GM08714 (cell line): ENCODE results near the gene ZNF780A.
A peak's percentile ranks its signal among the peaks of the same experiment; 100 is the strongest.

Experiments used
- H3K4me3 ChIP-seq: fragments of 200-500 bp; sonication (Bioruptor generic); 2 replicates; pipeline ENCODE4 v1.5.1; 2014; ENCODE audit warnings: mild to moderate bottlenecking, low read length, inconsistent platforms
- ZNF274 ChIP-seq: IDR thresholded peaks from 2 replicates; pipeline ENCODE4 v1.6.1; 2012; ENCODE audit warnings: mild to moderate bottlenecking, low read depth, low read length

Gene ZNF780A

DNA sequence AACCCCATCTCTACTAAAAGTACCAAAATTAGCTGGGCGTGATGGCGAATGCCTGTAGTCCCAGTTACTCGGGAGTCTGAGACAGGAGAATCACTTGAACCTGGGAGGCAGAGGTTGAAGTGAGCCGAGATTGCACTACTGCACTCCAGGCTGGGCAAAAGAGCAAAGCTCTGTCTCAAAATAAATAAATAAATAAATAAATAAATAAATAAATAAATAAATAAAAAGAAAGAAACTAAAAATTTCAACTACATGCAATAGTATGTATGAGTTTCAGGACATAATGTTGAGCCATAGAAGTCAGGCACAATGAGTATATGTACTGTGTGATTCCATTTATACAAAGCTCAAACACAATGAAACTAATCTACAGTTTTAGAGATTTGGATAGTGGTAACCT is 12.9 kb upstream of the ZNF780A start:
- H3K4me3 ChIP-seq: no peak overlapping the region
- TF ChIP-seq ZNF274: no peak

DNA sequence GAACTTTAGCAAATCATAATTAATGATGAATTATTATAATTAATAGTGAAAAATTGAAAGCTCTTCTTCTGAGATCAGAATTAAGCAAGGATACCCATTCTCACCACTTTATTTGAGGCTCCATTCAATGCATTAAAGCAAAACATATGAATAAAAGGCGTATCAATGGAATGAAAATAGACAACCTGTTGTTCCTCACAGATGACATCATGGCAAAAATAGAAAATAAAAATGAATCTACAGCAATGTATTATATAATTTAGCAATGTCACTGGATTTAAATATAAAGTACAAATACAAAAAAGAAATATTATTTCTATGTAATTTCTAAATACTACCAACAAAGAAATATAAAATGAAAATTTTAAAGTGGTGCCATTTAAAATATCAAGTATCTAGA is 11.1 kb upstream of the ZNF780A start:
- H3K4me3 ChIP-seq: no peak overlapping the region
- TF ChIP-seq ZNF274: no peak

DNA sequence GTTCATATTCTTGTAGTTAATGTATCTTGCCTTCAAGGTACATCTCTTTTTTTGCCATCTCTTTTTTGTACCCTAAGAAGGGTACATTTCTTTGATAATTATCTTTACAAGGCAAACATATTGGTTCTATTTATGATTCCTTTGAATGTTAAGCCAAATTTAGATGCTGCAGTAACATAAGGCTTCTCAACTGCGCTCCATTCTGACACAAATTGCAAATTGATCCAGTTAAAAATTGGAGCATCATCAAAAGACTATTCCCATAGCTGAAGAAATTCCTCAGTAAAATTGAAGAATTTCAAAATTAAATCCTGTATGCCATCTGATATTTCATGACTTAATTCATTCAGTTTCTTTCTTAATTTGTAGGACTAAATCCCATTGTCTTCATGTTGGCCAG is 2.7 kb upstream of the ZNF780A start:
- H3K4me3 ChIP-seq: no peak overlapping the region
- no peak for TF ChIP-seq ZNF274

DNA sequence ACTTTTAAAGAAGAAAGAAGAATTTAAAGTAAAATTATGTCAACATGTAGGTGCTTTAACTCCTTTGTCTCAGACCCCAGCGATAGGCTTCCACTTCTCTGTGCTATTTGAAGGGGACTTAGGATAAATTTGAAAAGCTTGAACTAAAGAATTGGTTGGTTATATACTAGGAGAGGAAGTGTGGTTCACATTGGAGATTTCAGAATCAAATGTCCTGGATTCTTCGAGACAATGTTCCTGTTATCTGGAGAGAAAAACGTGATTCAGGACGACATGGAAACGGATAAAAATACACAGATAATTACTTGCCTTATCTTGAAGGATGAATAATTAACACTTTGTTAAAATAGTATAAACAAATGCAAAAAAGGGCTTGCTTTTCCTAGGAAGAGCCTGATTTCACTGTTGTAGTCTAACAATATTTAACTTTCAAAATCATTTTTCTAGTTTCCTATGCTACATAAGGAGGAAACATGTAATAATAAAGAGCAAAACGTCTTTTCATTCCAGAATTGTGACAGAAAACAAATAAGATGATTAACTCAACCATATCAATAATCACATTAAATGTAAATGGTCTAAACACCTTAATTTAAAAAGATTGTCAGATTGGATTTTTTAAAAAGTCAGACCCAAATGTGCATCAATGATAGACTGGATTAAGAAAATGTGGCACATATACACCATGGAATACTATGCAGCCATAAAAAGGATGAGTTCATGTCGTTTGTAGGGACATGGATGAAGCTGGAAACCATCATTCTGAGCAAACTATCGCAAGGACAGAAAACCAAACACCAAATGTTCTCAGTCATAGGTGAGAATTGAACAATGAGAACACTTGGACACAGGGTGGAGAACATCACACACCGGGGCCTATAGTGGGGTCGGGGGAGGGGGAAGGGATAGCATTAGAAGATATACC is 724 bp upstream of the ZNF780A start:
- no peak for TF ChIP-seq ZNF274

DNA sequence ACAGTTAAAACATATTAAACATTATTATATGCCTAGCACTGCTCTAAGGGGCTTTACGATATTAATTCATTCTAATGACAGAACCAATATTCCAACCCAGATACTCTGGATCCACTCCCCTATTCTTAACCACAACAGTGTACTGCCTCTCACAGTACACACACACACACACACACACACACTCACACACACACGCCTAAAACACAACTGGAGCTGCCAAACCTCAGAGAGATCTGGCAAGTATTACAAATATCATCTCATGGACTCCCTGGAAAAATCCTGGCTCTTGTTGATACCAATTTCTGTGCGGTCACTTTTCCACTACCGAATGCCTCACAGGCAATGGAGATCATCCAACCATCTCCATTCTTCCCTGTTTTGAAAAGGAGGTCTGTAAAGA is 1.3 kb downstream of the ZNF780A start:
- no peak for TF ChIP-seq ZNF274
- peak overlapping the region; percentile 97 for H3K4me3 ChIP-seq

More for the DNA sequence above, 724 bp upstream of the ZNF780A start:
- peak overlapping the region; percentile 97 for H3K4me3 ChIP-seq

DNA sequence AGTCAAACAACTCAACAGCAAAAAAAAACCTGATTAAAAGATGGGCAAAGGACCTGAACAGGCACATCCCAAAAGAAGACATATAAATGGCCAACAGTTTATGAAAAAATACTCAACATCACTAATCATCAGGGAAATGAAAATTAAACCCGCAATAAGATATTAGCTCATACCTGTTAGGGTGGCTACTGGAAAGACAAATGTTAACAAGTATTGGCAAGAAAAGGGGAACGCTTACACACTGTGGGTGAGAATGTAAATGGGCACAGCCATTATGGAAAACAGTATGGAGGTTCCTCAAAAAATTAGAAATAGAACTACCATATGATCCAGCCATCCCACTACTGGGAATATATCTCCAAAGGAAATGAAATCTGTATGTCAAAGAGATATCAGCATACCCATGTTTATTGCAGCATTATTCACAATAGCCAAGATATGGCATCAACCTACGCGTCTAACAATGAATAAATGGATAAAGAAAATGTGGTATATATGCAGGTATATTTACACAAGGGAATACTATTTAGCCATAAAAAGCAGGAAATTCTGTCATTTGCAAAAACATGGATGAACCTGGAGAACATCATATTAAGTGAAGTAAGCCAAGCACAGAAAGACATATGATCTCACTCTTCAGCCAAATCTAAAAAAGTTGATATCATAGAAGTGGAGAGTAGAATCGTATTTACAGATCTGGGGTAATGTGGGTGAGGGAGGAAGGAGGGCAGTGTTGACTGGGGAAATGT is 2.3 kb downstream of the ZNF780A start:
- no peak for TF ChIP-seq ZNF274
- H3K4me3 ChIP-seq: no peak overlapping the region

DNA sequence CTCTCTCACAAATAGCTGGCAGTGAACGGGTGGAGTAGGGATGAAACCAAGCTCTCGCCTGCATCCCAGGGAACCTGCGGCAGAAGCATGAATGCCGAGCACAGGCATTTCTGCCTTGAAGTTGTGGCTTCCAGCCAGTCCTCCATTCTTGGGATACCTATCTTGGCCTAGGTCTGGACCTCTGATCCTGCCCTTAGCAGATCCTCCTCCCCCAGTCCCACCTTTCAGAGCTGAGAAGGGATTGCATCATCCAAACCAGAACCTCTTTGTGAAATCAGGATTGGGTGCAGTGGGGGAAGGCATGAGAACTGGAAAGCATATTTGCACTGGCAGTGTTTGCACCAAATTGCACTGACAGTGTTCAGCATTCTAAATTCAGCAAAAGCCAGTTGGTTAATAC is 5.8 kb downstream of the ZNF780A start:
- H3K4me3 ChIP-seq: no peak overlapping the region
- TF ChIP-seq ZNF274: no peak

DNA sequence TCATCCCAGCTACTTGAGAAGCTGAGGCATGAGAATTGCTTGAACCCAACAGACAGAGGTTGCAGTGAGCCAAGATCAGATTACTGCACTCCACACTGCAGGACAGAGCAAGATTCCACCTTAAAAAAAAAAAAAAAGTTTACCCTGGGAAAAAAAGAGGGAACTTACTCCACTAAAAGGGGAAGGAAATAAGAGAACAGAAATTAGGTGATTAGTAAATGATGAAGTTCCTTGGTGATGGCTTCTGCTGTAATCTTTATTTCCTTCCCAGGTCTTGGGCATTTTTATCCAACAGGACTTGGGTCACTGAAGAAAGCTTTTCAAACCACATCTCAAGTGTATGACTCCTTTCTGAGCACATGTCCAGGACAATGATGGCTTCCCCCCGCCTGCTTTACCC is 9.3 kb downstream of the ZNF780A start:
- TF ChIP-seq ZNF274: no peak

DNA sequence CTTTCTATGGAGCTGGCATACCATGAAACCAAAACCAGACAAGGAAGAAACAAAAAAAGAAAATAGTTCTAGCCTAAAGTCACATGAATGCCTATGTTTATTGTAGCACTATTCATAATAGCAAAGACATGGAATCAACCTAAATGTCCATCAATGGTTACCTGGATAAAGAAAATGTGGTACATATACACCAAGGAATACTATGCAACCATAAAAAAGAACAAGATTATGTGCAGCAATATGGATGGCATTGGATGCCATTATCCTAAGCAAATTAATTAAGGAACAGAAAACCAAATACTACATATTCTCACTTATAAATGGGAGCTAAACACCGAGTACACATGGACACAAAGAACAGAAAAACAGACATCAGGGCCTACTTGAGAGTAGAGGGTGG is 10.5 kb downstream of the ZNF780A start:
- H3K4me3 ChIP-seq: no peak overlapping the region
- TF ChIP-seq ZNF274: no peak

More for the DNA sequence above, 9.3 kb downstream of the ZNF780A start:
- no peak overlapping the region for H3K4me3 ChIP-seq

DNA sequence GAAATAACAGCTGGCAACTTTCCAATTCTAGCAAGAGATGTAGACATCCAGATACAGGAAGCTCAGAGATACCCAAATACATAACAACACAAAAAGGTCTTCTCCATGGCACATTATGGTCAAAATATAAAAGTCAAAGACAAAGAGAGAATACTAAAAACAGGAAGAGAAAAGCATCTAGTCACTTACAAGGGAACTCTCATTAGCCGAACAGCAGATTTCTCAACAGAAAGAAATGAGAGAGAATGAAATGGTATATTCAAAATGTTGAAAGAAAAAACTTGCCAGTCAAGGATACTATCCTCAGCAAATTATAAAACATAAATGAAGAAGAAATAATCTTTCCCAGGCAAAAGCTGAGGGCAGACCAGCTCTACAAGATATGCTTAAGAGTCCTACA is 12.4 kb downstream of the ZNF780A start:
- TF ChIP-seq ZNF274: no peak
- no peak overlapping the region for H3K4me3 ChIP-seq

DNA sequence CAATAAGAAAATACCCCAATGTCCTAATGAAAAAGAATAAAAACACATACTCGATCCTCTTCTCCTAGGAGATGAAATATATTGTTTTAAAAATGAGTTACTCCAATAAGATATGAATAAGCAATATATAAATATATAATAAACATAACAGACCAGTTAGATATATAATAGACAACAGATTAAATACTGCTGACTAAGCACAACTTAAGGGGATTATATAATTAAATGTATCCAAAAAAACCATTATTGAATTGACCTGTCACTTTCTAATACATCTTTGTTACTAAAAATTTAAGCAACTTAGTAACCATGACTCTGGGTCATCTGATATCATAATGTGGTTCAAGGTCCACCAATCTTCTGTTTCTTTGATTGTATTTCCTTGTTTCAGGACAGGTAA is 20.7 kb downstream of the ZNF780A start:
- no peak for TF ChIP-seq ZNF274
- H3K4me3 ChIP-seq: no peak overlapping the region

DNA sequence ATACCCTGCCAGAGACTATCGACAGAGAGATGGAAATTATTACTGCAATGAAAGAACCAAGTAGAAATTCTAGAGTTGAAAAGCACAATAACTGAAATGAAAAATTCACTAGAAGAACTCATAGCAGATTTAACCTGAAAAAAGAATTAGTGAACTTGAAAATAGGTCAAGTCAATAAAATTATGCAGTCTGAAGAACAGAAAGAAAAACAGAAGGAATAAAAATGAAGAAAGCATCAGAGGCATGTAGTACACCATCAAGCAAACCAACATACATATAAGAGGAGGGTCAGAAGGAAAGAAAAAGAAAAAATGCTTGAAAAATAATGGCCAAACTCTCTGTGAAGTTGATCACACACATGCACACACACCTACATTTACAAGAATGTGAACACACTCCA is 31.1 kb downstream of the ZNF780A start:
- TF ChIP-seq ZNF274: no peak

DNA sequence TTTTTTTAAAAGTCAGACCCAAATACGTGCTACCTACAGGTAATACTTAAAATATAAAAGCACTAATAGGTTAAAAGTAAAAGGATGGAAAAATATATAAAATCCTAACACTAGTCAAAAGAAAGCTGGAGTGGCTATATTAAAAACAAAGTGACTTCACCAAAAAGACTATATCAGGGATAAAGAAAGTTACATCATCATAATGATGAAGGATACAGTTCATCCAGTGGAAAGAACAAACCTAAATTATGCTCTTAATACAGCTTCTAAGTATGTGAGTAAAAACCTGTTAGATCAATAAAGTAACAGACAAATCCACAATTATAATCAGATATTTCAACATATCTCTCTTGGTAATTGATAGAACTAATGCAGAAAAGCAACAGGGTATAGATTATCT is 33.6 kb downstream of the ZNF780A start:
- peak overlapping the region; percentile 79; the same call in 1 of the 2 replicates for H3K4me3 ChIP-seq
- no peak for TF ChIP-seq ZNF274

More for the DNA sequence above, 31.1 kb downstream of the ZNF780A start:
- H3K4me3 ChIP-seq: no peak overlapping the region; the same call in 1 of the 2 replicates

DNA sequence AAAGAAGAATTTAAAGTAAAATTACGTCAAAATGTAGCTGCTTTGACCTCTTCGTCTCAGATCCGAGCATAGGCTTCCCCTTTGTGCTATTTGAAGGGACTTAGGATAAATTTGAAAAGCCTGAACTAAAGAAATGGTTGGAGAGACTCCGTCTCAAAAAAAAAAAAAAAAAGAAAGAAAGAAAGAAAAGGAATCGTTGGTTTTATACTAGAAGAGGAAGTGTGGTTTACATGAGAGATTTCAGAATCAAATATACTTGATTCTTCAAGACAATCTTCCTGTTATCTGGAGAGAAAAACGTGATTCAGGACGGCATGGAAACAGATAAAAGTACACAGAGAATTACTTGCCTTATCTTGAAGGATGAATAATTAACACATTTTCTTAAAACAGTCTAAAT is 34.2 kb downstream of the ZNF780A start:
- peak overlapping the region; percentile 79 for H3K4me3 ChIP-seq
- no peak for TF ChIP-seq ZNF274
